DLD1 (cell line): Measurements from ENCODE around the gene CPO.

ENCODE experiments used
- in situ Hi-C: cut with HindIII; loops from 2 replicates; pipeline ENCODE4 v1.10.0; 2017; ENCODE audit warnings: low sequenced_read_pairs

CPO gene

GRCh38 chr2:206971805-206972204 is 32.5 kb downstream of the CPO start:
- in situ Hi-C loops = no loop called here

DNA sequence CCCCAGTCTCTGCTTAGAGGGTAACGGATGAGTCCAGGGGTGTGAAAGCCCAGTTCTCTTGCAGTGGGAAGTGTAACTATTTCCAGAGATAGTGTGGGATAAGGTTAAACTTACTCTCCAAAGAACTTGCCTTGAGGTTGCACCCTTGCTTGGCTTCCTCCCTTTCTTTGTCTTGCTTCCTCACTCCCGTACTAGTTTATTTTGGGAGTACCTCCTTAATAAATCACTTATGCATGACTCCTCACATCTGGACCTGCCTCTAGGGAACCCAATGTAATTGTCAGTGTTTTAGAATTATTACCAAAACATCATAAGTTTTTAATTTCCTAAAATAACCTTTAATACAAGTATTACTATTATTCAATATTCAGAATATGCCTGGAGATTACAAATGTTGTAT is 35.2 kb downstream of the CPO start:
- in situ Hi-C loops = no loop called here

DNA sequence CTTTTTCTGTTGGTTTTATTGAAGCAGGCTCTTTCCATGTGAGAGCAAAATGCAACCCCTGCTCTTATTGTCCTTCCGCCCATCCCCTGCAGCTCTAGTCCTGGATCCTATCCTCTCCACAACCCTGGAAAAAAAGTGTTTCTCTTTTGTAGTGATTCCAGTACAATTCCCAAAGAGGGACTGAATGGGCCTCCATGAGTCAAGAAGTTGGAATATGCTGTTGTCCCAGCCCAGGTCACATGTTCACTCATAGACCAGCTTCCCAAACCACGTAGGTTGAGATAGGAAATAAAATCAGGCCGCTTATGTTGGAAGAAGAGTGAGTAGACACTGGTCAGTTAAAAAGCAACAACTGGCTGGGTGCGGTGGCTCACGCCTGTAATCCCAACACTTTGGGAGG is 39.4 kb downstream of the CPO start:
- in situ Hi-C loops = no loop called here

- in situ Hi-C loops = no loop called here
These were observed 40.0 kb downstream of the CPO start for GRCh38 chr2:206979365-206979764.

DNA sequence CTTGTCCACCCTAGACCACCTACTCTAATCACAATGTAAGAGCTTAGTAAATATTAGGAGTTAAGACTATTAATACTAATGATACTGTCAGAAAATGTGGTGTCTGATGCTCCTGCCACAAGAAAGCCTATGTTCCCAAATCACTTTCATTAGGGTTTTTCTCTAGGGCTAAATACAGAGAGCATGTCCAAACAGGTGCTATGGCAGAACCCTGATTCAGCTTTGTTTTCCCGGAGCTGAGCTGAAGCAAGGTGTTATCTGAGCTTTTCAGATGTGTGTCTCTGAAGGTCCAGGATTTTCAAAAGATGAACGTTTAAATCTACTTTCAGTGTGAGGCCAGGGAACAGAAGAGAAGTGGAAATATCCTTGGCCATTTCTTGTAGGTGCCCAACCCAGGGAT is 40.6 kb downstream of the CPO start:
- in situ Hi-C loops = no loop called here

DNA sequence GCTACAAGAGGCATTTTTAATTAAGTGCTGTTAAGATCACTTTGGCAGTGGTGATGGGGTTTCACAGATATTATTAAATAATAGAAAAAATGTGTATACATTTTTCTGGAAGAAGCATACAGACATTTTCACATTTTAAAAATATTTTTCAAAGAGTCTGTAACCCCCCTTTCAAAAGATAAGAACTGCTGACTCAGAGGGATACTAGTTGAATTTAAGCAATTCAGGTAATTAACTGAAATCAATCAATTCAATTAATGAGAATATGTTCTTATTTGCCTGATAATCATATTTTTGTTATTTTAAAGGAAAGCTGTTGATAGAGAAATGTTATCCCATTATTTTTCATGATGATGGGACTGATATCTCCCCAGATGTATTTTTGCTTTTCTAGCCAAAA is 41.1 kb downstream of the CPO start:
- in situ Hi-C loops = no loop called here

DNA sequence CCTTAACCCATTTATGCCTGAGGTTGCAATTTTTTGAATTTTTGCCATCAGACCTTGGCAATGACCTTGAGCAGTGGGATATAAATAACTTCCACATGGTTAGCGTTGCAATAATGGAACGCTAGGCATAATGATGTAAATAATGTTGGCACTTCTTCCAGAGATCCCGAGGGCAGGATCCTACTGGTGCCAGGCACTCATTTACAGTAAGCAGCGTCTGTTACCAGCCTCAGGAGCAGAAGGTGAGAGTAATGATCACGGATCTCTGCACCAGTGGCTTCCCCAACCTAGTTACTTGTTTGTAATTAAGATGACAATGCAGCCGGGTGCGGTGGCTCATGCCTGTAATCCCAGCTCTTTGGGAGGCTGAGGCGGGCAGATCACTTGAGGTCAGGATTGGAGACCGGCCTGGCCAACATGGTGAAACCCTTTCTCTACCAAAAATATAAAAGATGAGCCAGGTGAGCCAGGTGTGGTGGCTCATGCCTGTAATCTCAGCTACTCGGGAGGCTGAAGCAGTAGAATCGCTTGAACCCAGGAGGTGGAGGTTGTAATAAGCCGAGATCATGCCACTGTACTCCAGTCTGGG is 41.9 kb downstream of the CPO start:
- in situ Hi-C loops = no loop called here

DNA sequence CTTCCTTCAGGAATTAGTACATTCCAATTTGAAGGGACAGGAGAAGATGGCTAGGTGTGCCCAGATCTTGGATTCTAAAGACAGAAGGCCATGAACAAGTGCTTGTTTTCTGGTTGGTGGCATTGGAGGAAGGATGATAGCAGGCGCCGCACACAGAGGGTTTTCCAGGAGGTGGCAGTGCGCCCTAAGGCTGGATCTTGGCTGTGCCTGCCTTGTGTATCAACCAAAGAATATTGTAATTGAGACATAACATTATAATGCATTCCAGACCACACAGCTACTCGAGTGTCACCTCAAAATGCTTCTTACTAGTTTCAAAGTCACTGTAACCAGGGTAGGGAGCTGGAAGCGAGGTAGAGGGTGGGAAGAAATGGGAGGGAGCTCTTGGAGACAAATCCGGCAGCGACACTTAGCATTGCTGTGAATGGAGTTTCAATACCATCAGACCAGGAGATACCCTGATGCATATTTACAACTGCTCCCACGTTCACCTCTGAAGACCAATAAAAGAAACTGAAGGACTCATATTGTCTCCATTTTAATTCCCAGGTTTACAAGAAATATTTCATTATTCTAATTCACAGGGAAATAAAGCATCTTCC is 42.5 kb downstream of the CPO start:
- in situ Hi-C loops = no loop called here

- in situ Hi-C loops = no loop called here
These were observed 43.1 kb downstream of the CPO start for GRCh38 chr2:206982360-206982955.

DNA sequence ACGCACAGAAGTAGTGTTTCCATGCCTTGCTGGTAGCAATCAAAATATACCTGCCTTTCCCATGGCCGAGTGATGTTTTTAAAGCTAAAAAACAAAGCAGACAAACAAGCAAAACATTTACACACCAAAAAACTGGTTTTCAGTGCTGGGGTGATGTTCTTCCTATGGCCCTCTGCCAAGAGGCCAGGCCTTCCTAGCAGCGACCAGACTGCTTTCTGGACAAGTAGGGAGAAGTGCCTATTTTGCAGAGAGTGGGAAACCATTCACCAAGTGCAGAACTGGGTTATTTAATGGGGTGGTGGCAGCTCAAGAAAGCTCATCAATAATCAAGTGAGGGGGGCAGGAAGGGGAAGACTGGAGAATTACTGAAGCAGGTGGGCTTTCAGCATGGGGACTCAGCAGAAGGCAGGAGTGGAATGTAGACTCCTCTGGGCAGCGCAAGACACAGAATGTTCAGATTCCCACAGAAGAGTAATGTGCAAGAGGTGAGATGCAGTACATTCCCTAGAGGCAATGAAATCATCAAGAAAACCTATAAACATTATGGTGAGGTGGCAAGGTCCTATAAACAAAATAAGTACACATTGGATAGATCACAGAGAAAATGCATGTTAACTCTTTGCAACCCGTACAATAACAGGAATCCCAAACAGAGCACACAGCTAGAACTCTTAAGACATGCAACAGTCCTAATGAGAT is 44.0 kb downstream of the CPO start:
- in situ Hi-C loops = no loop called here

DNA sequence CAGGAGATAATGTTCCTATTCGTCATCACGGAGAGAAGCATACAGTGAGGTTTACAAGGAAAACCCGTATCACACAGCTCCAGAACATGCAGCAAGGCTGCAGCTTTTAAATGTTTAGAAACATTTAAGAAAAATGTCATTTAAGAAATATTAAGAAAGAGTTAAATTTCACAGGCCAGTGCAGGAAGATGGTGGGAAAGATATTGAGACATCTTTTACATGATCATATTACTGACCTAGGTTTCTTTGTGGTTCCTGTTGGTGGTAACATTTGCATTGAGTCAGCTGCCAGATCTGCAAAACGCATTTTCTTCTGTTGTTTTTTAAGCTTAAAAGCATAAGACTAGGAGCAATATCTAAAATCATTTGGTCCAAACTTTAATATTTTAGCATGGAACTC is 44.9 kb downstream of the CPO start:
- in situ Hi-C loops = no loop called here

GRCh38 chr2:206986943-206987342 is 47.6 kb downstream of the CPO start:
- in situ Hi-C loops = no loop called here

DNA sequence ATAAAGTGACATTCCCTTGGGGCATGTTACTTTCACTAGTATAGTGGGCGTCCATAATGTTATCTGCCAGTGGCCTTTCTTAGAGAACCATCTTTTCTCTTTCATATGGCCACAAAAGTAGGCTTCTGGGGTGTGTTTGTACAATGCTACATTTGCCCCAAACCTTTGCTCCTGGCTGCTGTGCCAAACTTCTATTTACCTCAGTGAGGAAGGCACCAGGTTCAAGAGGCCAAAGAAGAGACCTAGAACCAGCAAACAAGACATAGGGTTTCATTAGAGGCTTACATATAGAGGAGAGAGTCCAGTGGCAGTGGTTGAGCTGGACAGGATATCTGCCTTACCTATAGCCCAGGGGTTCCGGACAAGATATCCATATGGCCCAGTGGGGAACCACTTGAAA is 48.5 kb downstream of the CPO start:
- in situ Hi-C loops = no loop called here

DNA sequence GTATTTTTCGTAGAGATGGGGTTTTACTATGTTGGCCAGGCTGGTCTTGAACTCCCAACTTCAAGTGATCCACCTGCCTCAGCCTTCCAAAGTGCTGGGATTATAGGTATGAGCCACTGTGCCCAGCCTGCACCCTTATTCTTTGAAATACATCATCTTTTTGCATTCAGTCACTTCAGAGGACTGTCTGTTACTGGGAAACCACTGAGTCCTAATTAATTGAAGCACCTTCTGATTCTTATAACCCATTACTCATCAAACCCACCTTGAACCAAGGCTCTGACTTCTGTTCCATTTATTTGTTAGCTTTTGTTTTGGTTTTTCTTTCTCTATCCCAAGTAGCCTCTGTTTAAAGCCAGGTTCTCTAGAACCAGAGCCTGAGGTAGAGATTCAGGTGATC is 49.6 kb downstream of the CPO start:
- in situ Hi-C loops = no loop called here

DNA sequence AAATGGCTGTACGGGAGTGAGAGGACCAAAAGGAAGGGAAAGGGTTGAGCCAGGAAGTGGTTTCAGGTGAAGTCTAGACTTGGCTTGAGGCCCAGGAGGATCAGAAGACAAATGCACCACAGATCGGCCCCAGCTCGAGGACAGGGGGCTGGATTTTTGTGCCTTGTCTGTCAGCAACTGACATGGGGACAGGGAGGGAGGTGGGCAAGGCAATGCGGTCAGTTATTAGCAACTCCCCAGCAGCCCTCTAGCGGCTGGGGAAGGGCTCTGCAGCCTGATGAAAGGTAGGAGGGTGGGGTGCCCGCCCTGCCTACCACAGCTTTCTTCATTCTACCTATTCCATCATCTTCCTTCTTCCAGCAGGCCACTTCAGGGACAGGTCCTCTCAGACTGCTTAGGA is 50.0 kb downstream of the CPO start:
- in situ Hi-C loops = no loop called here

DNA sequence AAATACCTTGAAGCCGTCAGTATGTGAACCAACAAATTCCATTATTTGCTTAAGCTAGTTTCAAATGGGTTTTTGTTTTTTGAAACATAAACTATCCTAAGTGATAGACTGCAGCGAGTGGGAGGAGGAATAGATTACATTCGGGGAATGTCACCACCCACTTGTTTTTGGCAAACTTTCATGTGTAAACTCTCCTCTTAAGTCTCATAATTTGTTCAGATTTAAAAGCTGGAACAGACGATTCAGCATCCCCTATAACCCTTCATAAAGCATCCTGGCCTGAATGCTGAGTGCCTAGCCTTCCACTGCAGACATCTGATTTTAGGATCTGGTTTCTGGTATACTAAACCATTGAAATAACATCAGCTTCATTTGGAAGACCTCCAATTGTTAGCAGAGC is 51.0 kb downstream of the CPO start:
- in situ Hi-C loops = no loop called here

- in situ Hi-C loops = no loop called here
These were observed 51.8 kb downstream of the CPO start for GRCh38 chr2:206991070-206991469.

DNA sequence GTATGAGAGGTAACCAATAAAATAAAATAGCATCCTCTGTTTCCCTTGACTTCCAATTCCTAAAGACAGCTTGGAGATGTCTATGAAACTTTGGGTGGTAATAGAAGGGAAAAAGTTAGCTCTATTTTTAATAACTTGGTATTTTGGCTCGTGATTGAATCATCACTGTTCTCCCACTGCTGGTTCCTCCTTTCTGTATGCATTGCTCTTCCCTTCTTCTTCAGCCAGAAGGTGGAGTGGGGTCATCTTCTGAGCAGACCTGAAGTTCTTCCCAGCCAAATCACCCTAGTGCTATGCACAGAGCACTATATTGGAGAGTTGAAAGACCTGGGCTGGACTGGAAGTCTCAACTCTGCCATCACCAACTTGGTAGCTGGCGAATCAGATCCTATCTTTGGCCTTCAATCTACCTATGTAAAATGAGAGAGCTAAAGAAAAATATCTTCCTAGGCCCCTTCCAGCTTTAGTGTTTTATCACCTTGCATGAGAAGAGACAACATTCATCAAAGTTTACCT is 54.1 kb downstream of the CPO start:
- in situ Hi-C loops = no loop called here

GRCh38 chr2:206993964-206994363 is 54.6 kb downstream of the CPO start:
- in situ Hi-C loops = no loop called here

DNA sequence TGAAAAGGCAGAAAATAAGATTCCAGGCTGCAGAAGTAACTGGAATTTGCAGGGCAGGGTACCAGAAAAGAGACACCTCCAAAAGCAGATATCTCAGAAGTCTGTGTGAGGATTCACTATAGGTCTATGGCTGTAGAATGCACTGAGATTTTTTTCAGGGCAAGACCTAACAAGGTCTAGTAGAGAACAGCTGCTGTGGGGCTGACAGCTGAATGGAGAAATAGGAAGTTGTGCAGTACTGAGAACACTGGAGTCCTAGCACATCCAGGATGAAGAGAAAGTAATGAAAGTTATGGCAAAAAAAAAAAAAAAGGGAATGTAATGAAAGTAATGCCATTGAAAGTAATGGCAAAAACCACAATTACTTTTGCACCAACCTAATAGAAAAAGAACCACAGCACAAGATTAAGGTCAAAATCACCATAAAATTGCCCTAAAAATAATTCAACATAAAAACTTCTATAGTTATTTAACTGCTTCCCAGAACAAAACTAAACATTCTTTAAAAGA is 57.3 kb downstream of the CPO start:
- in situ Hi-C loops = no loop called here

GRCh38 chr2:207008105-207008990 is 69.0 kb downstream of the CPO start:
- in situ Hi-C loops = no loop called here
